ENCODE results near the gene SAMD3. TPM values are rescaled to one million over a fixed set of nuclear protein-coding genes. Genes with fewer than 3 reads are reported as not detected.
"Not testable (repeated sequence)": the region's sequence is repeated elsewhere in the genome, so short reads cannot be mapped to it uniquely, and the experiment has no call there.

The SAMD3 gene
- total RNA-seq, 4 donors from 2014 or later = 3.5 TPM; not detected in 3

- Histone ChIP-seq H3K9me3 (no peaks in the 10 kb centered on the region), H3K4me1 (no peaks in the 10 kb centered on the region), H3K36me3 (no peaks in the 10 kb centered on the region), H3K27ac (no peak overlapping the region), H3K27me3 (no peaks in the 10 kb centered on the region), H3K4me3 (no peak overlapping the region)
- TF ChIP-seq POLR2A (IDR thresholded peaks at IDR 0.05) (no peak), CTCF (IDR thresholded peaks at IDR 0.05) (no peak), EP300 (IDR thresholded peaks at IDR 0.05) (no peak), POLR2AphosphoS5 (IDR thresholded peaks at IDR 0.05) (no peak)
- 30% methylated on average over 4 of the region's 4 CpGs for WGBS
- DNase-seq (ENCODE audit: low spot score in 2 of 2) = no peak
Measured at GRCh38 chr6:130240232-130240631, 17.5 kb upstream of the SAMD3 start.

DNA sequence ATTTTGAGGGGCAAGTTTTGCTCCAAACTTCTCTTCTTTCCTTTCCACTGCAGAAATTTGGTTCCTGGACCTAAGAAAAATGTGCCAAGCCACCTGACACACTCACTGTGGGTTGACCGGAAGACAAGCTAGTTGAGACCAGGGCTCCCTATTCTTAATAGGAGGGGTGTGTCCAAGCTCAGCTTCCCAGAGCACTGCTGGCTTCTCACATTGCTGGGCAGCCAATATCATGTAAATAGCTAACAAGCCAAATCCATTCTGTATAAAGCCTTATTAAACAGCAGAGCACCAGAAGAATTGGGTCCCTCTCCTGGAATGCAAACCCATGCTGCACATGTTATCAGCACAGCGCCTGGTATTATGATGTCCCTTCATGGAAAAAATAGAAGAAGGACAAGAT lies 17.0 kb upstream of the SAMD3 start:
- DNase-seq (ENCODE audit: low spot score in 2 of 2) = no peak
- Histone ChIP-seq H3K27me3 (no peaks in the 10 kb centered on the region), H3K4me3 (no peak overlapping the region), H3K27ac (no peak overlapping the region), H3K4me1 (no peaks in the 10 kb centered on the region), H3K36me3 (no peaks in the 10 kb centered on the region), H3K9me3 (no peaks in the 10 kb centered on the region)
- WGBS = 45% methylated on average over 2 of the region's 2 CpGs
- TF ChIP-seq CTCF (IDR thresholded peaks at IDR 0.05) = no peak
- no peak for TF ChIP-seq POLR2AphosphoS5 (IDR thresholded peaks at IDR 0.05)
- no peak for TF ChIP-seq EP300 (IDR thresholded peaks at IDR 0.05)
- no peak for TF ChIP-seq POLR2A (IDR thresholded peaks at IDR 0.05)

DNA sequence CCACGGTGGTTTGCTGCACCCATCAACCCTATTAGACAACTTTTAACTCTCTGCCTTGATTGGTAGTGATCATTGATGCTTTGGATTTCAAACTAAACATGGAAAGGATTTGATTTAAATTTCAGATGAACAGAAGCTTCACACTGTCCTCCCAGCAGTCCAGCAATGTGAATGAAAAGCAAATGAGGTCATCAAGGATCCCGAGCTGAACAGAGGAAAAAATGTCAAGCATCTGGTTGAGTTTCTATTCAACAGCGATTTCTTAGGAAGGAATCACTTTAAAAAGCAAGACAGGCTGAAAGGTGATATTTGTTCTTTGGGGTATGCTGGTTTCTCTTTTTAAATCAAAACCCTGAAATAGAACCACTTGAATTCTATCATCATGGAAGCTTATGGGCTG lies 10.6 kb upstream of the SAMD3 start:
- H3K4me1 ChIP-seq = no peaks in the 10 kb centered on the region
- H3K36me3 ChIP-seq = no peaks in the 10 kb centered on the region
- no peak overlapping the region for H3K4me3 ChIP-seq
- H3K27me3 ChIP-seq = no peaks in the 10 kb centered on the region
- H3K27ac ChIP-seq = no peak overlapping the region
- 51% methylated on average over 3 of the region's 3 CpGs for WGBS
- TF ChIP-seq EP300 (IDR thresholded peaks at IDR 0.05) (no peak), POLR2AphosphoS5 (IDR thresholded peaks at IDR 0.05) (no peak), CTCF (IDR thresholded peaks at IDR 0.05) (no peak), POLR2A (IDR thresholded peaks at IDR 0.05) (no peak)
- DNase-seq (ENCODE audit: low spot score in 2 of 2) = no peak
- H3K9me3 ChIP-seq = no peaks in the 10 kb centered on the region

DNA sequence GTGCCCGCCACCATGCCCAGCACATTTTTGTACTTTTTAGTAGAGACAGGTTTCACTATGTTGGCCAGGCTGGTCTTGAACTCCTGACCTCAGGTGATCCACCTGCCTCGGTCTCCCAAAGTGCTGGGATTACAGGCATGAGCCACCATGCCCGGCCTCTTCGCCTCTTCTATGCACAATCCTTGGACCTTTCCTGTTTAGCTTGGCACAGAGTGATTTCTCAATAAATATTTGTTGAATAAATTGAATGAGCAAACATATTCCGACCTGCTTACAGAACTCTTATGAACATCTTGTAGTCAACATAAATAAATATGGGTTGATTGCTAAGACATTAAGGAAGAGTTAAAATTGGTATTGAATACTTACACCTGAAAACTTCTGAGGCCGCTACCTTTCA lies 7.8 kb upstream of the SAMD3 start:
- 85% methylated on average over 6 of the region's 6 CpGs for WGBS

GRCh38 chr6:130229645-130230044 lies 6.9 kb upstream of the SAMD3 start:
- TF ChIP-seq POLR2A (IDR thresholded peaks at IDR 0.05) (no peak), EP300 (IDR thresholded peaks at IDR 0.05) (no peak), CTCF (IDR thresholded peaks at IDR 0.05) (no peak), POLR2AphosphoS5 (IDR thresholded peaks at IDR 0.05) (no peak)
- Histone ChIP-seq H3K27me3 (no peaks in the 10 kb centered on the region), H3K36me3 (no peaks in the 10 kb centered on the region), H3K4me1 (no peaks in the 10 kb centered on the region), H3K27ac (no peak overlapping the region), H3K4me3 (no peak overlapping the region), H3K9me3 (no peaks in the 10 kb centered on the region)
- WGBS = 57% methylated on average over 4 of the region's 4 CpGs
- no peak for DNase-seq (ENCODE audit: low spot score in 2 of 2)

More for the DNA sequence above, 7.8 kb upstream of the SAMD3 start:
- DNase-seq (ENCODE audit: low spot score in 2 of 2); H3K27ac ChIP-seq; H3K4me1 ChIP-seq; H3K36me3 ChIP-seq; H3K27me3 ChIP-seq; H3K9me3 ChIP-seq; H3K4me3 ChIP-seq: not testable (repeated sequence)

DNA sequence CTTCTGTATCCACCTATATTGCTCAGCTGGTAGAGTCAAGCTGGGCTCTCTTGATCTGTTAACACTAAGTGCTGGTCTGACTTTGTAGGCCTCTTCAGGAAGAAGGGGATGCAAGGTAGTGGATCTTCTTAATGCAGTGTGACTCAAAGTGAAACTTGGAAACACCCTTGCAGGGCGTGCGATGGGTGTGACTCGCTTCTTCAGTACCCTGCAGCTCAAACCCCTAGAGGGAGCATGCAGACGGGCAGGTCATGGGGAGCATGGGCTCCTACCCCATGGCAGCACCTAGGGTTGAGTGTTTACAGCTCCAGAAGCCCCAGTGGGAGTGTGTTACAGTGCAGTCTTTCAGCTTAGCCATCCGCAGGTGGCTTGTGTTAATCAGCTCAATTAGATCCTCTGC lies 757 bp upstream of the SAMD3 start:
- no peaks in the 10 kb centered on the region for H3K36me3 ChIP-seq
- H3K27me3 ChIP-seq = no peaks in the 10 kb centered on the region
- no peak for DNase-seq (ENCODE audit: low spot score in 2 of 2)
- no peak overlapping the region for H3K4me3 ChIP-seq
- no peaks in the 10 kb centered on the region for H3K9me3 ChIP-seq
- TF ChIP-seq EP300 (IDR thresholded peaks at IDR 0.05) (no peak), CTCF (IDR thresholded peaks at IDR 0.05) (no peak), POLR2AphosphoS5 (IDR thresholded peaks at IDR 0.05) (no peak), POLR2A (IDR thresholded peaks at IDR 0.05) (no peak)
- 56% methylated on average over 3 of the region's 5 CpGs for WGBS
- H3K4me1 ChIP-seq = no peaks in the 10 kb centered on the region
- H3K27ac ChIP-seq = no peak overlapping the region
